GM23248 (cell line): ENCODE measurements around the gene C1orf35.

Experiments
- EZH2 ChIP-seq: fragments of 200-600 bp; sonication (generic); IDR thresholded peaks from 2 replicates; pipeline ENCODE4 v1.6.1; 2018; ENCODE audit warnings: antibody characterized with exemption, mild to moderate bottlenecking; ENCODE audit not compliant: insufficient read depth, poor library complexity, severe bottlenecking
- EZH2phosphoT487 ChIP-seq: fragments of 200-600 bp; sonication (generic); IDR thresholded peaks from 2 replicates; pipeline ENCODE4 v1.6.1; 2018; ENCODE audit warnings: antibody characterized with exemption, moderate library complexity, mild to moderate bottlenecking, low read depth; ENCODE audit not compliant: insufficient read depth

- TF ChIP-seq EZH2phosphoT487 (no peak), EZH2 (no peak)
Measured at GRCh38 chr1:228150120-228150460, 47.0 kb upstream of the C1orf35 start.
